B cell (primary cell): Measurements from ENCODE around the gene FAM163A.

Source experiments
- CTCF ChIP-seq: fragments of 200-600 bp; IDR thresholded peaks from one replicate; pipeline ENCODE4 v1.8.0; 2022; ENCODE audit warnings: antibody characterized with exemption, mild to moderate bottlenecking
- EZH2 ChIP-seq: IDR thresholded peaks from 2 replicates; pipeline ENCODE4 v1.6.1; 2012; ENCODE audit warnings: borderline replicate concordance, low read depth, mild to moderate bottlenecking, moderate library complexity, low read length; ENCODE audit not compliant: insufficient read depth, poor library complexity, severe bottlenecking

- TF ChIP-seq CTCF (no peak), EZH2 (no peak)
Observed at GRCh38 chr1:179750630-179751029, 7.5 kb downstream of the FAM163A start.
